Lower leg skin (tissue), 4 donors: ENCODE data around the gene ASB16. TPM values are rescaled to one million over a fixed set of nuclear protein-coding genes. Genes with fewer than 3 reads are reported as not detected.

Experiments used
- DNase-seq, 2 donors: peaks; one replicate each; pipeline ENCODE4 v3.0.0-alpha.2; 2019; ENCODE audit warnings: low spot score in 2 of 2
- H3K4me3 ChIP-seq: fragments of 200-600 bp; sonication (generic); 2 replicates; pipeline ENCODE4 v1.5.1; 2017; ENCODE audit warnings: mild to moderate bottlenecking, low read depth; ENCODE audit not compliant: poor library complexity, severe bottlenecking
- POLR2A ChIP-seq, 2 donors: fragments of 450-650 bp; IDR thresholded peaks; one replicate each; pipeline ENCODE4 v1.6.1; 2016 to 2017; ENCODE audit warnings: antibody characterized with exemption in 2 of 2, mild to moderate bottlenecking in 1 of 2, moderate library complexity in 1 of 2
- WGBS, 2 donors: methylation state at CpG; one replicate each; pipeline ENCODE4 v1.1.5; 2018; 5-methylcytosine and 5-hydroxymethylcytosine counted together
- intact Hi-C: fragments of 100-400 bp; cut with DNase I; formaldehyde crosslinking; loops from one replicate; pipeline ENCODE4 v1.15.0; 2023; ENCODE audit warnings: low total_unique reads
- total RNA-seq, 4 donors: library from RNA; depleted of rRNA; stranded (reverse); fragments of >200 nt; gene quantifications; one replicate each; pipeline ENCODE4 v1.1.0, GENCODE V29; 2016
- TF ChIP-seq, protein P1 (sequence below), 3 donors: fragments of 450-650 bp; IDR thresholded peaks; one replicate each; pipeline ENCODE4 v1.5.1; 2016; ENCODE audit warnings: antibody characterized with exemption in 3 of 3, mild to moderate bottlenecking in 3 of 3, moderate library complexity in 2 of 3

ASB16 gene
- total RNA-seq, 4 donors from 2014 or later = 1.1 TPM; not detected in 3

DNA sequence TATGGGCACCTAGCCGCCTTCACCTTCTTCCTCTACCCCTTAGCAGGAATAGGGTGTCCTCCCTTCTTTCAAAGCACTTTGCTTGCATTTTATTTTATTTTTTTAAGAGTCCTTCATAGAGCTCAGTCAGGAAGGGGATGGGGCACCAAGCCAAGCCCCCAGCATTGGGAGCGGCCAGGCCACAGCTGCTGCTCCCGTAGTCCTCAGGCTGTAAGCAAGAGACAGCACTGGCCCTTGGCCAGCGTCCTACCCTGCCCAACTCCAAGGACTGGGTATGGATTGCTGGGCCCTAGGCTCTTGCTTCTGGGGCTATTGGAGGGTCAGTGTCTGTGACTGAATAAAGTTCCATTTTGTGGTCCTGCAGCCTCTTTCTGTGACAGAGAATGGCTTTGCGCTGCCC is 20.9 kb downstream of the ASB16 start:
- no peak for DNase-seq
- WGBS, 2 donors = 68% methylated on average over 5 of the region's 5 CpGs
- intact Hi-C loops = no loop called here
- no peak for TF ChIP-seq POLR2A (IDR thresholded peaks at IDR 0.05)
- TF ChIP-seq, protein P1, sequence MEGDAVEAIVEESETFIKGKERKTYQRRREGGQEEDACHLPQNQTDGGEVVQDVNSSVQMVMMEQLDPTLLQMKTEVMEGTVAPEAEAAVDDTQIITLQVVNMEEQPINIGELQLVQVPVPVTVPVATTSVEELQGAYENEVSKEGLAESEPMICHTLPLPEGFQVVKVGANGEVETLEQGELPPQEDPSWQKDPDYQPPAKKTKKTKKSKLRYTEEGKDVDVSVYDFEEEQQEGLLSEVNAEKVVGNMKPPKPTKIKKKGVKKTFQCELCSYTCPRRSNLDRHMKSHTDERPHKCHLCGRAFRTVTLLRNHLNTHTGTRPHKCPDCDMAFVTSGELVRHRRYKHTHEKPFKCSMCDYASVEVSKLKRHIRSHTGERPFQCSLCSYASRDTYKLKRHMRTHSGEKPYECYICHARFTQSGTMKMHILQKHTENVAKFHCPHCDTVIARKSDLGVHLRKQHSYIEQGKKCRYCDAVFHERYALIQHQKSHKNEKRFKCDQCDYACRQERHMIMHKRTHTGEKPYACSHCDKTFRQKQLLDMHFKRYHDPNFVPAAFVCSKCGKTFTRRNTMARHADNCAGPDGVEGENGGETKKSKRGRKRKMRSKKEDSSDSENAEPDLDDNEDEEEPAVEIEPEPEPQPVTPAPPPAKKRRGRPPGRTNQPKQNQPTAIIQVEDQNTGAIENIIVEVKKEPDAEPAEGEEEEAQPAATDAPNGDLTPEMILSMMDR (IDR thresholded peaks at IDR 0.05) = no peak
- no peak overlapping the region for H3K4me3 ChIP-seq

DNA sequence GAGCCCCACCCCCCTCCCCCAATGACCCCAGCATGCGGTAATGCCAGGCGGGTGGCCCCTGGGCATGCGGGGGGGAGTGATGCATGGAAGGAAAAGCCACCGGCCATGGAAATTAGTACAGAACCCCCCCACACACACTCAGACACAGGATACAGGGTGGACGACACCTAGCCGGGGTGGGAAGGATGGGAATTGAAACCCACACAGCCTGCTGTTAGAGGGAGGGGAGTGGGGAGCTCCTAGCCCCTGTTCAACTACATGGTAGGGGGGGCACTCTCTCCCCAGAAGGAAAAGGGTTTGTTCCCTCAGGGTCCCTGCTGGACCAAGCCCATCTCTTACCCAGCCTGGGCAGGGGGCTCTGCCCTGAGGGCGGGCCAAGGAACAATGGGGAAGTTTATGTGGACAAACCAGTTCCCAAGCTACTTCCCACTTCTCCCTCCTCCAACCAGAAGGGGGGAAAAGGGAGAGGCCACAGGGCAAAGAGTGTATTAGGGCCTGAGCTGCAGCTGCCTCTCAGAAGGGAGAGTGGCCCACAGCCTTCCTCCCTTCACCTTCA is 21.5 kb downstream of the ASB16 start:
- intact Hi-C loops = no loop called here
- 55 to 68% methylated on average over 7 of the region's 7 CpGs for WGBS, 2 donors
- DNase-seq = no peak
- H3K4me3 ChIP-seq = no peak overlapping the region
- no peak for TF ChIP-seq POLR2A (IDR thresholded peaks at IDR 0.05)
- TF ChIP-seq, protein P1 (IDR thresholded peaks at IDR 0.05) = no peak

DNA sequence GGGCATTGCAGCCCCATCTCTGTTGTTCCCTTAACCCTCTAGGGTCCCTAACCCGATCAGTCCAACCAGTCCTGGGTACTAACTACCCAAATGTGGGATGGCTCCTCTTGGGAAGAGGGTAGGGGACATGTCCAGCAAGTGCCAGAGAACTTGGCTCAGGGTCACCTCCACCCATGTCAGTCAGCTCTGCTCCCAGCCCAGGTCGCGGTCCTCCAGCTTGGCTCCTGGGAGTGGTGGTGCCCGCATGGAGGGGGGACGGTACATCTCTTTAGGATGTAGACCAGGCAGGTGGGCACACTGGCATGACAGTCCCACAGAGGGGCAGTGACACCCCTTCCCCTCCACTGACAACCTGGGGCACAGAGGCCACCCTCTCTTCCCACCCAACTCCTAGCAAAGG is 22.2 kb downstream of the ASB16 start:
- H3K4me3 ChIP-seq = no peak overlapping the region
- WGBS, 2 donors = 74 to 86% methylated on average over 2 to 5 of the region's 5 CpGs
- DNase-seq = no peak
- intact Hi-C loops = no loop called here
- TF ChIP-seq POLR2A (IDR thresholded peaks at IDR 0.05) = no peak
- TF ChIP-seq, protein P1 (IDR thresholded peaks at IDR 0.05) = no peak

DNA sequence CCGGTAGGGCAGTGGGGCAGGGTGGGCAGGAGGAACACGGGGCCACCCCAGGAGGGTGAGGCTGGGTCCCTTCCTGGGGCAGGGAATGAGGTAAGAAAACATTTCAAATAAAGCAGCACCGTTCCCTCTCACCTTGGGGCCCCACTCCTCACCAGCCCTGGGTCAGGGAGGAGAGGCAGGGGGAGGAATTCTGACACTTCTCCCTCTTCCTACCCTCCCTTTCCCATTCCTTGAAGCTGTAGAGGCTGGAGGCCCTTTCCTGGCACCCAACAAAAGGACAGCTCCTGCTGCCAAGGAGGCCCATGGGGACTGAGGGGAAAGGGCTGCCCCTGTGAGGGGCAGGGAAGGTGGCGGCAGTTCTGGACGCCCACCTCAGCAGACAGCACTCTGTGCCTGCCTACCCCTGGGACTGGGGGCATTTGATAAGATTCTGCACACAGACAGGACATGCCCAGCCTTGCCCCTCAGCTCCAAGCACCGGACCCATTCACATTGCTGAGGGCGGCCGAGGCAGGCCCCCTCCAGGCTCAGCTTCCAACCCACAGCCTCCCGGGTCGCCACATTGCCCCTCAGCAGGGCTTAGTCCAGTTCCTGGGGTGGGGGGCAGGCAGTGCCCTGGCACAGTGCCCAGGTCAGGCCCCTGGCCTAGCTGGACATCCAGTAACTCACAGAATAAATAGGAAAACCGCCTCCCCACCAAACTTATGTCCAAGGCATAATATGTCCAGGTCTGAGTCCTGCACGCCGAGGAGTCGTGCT is 23.0 kb downstream of the ASB16 start:
- 79 to 91% methylated on average over 14 of the region's 14 CpGs for WGBS, 2 donors
- no peak for TF ChIP-seq POLR2A (IDR thresholded peaks at IDR 0.05)
- TF ChIP-seq, protein P1 (IDR thresholded peaks at IDR 0.05) = no peak
- intact Hi-C loops = no loop called here
- no peak overlapping the region for H3K4me3 ChIP-seq
- DNase-seq = no peak

DNA sequence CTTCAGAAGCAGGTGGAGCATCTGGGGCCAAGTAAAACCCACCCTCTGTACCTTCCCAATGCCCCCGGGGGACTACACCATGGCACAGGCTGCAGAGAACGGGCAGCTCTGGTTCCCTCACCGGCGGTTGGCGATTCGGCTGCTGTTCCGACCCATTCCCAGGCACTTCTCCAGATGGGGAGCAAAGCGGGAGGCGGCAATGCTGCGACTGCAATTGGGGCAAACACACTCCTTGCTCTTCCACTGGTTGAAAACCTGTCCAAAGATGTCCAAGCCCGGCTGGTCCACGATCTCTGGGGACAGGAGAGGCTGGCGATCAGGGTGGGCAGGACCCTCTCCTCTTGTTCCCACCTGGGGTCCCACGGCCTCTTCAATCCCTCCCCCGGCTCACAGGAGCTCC is 26.6 kb downstream of the ASB16 start:
- no peak for TF ChIP-seq POLR2A (IDR thresholded peaks at IDR 0.05)
- TF ChIP-seq, protein P1 (IDR thresholded peaks at IDR 0.05) = no peak
- intact Hi-C loops = no loop called here
- no peak overlapping the region for H3K4me3 ChIP-seq
- WGBS, 2 donors = 82 to 88% methylated on average over 15 of the region's 15 CpGs
- DNase-seq = no peak
